Mammary epithelial cell (primary cell): ENCODE results near the gene SLC1A2.

Experiments
- CTCF ChIP-seq, 2 donors: IDR thresholded peaks in 1 of 2; conservative IDR thresholded peaks in 1 of 2; 2 replicates each; pipeline ENCODE4 v1.5.1; 2011 to 2012; ENCODE audit warnings: inconsistent platforms in 2 of 2, low read length in 2 of 2, mild to moderate bottlenecking in 2 of 2, control low read depth in 1 of 2, low read depth in 1 of 2; ENCODE audit not compliant: insufficient read depth in 1 of 2; ENCODE audit errors: extremely low read depth in 1 of 2
- EZH2 ChIP-seq: IDR thresholded peaks from 2 replicates; pipeline ENCODE4 v1.6.1; 2012; ENCODE audit warnings: low read length, inconsistent platforms, borderline replicate concordance

GRCh38 chr11:35246745-35247144 is 172.6 kb downstream of the SLC1A2 start:
- no peak for TF ChIP-seq CTCF (conservative IDR thresholded peaks at IDR 0.05 in 1 of 2, IDR thresholded peaks at IDR 0.05 in 1 of 2; ENCODE audit: extremely low read depth in 1 of 2, insufficient read depth in 1 of 2, low read depth in 1 of 2, low read length in 2 of 2)
- no peak for TF ChIP-seq EZH2
